HUDEP-2 (cell line): ENCODE data around the gene CNNM4.
"Not testable (repeated sequence)": the region's sequence is repeated elsewhere in the genome, so short reads cannot be mapped to it uniquely, and the experiment has no call there.

ENCODE experiments used
- DNase-seq, 76 experiments: peaks; one replicate each; lab custom pipeline; 2025; ENCODE audit not compliant: unreplicated experiment in 76 of 76; lab: John Stamatoyannopoulos, UW

Gene CNNM4

GRCh38 chr2:96788442-96789244, 27.9 kb downstream of the CNNM4 start:
- no peak for DNase-seq

GRCh38 chr2:96789245-96789617, 28.5 kb downstream of the CNNM4 start:
- no peak for DNase-seq

DNA sequence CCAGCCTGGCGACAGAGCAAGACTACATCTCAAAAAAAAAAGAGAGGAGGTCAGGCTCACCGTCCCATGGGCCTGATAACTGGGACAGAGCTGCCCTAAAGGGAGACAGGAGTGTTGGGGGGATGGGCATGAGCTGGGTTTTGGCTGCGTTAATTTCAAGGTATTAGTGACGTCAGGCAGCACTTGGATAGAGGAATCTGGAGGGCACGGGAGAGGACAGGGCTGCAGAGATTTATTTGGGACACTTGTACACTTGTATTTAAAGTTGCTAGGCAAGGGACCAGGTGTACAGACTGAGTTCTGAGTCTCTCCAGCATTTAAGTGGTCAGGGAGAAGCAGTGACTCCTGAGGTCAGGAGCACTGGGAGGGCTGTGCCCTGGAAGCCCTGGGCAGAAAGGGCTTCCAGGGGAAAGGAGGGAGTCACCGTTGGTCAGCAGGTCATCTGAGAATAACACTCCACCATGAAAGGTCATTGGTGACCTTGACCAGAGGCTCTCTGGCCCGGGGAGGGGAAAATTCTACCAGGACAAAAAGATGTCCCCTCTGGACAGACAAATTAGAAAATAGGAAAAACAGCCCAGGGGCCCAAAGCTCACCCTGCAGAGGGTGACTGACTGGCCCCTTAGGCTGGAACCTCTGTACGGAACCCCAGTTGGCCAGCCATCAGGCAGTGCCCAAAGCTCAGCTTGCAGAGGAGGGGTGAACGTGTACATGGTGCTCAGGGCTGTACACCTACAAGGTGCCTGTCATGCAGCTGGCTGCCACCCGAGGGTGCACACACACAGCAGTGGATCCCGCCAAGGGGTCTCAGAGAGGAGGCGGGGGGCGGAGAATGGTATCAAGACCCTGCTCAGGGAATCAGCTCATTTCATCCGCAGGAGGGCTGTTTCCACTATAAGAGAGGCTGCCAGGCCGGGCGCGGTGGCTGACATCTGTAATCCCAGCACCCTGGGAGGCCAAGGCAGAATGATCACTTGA, 32.4 kb downstream of the CNNM4 start:
- no peak for DNase-seq

- no peak for DNase-seq
These were observed 34.4 kb downstream of the CNNM4 start for GRCh38 chr2:96795076-96795475.

DNA sequence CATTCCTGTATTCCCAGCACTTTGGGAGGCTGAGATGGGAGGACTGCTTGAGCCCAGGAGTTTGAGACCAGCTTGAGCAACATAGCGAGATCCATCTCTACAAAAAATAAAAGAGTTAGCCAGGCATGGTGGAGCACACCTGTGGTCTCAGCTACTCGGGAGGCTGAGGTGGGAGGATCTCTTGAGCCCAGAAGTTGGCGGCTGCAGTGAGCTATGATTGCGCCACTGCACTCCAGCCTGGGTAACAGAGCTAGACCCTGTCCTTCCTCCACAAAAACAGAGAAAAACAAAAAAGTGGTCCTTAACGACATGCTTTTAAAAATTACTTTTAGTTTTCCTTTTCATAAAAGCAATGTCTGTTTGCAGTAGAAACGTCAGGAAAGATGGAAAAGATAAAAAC, 35.8 kb downstream of the CNNM4 start:
- DNase-seq: not testable (repeated sequence)

DNA sequence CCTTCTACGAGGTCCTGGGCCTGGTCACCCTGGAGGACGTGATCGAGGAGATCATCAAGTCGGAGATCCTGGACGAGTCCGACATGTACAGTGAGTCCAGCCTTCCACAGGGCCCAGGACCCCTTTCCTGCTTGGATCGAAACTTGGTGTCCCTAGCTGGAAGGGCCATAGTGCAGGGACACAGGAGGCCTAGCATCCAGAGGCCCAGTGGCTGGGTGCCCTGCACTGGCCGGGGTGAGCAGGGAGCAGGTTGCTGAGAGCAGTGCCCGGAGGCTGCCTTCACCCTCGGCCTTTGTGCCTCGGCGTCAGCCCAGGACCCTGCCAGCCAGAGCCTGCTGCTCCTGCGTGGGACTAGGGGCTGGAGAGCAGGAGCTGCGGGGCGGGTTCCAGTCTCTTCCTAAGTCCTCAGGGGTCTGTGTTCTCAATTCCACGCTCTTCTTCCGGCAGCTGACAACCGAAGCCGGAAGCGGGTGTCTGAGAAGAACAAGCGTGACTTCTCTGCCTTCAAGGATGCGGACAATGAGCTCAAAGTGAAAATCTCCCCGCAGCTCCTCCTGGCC, 36.4 kb downstream of the CNNM4 start:
- DNase-seq: no peak

- no peak for DNase-seq
These were observed 38.3 kb downstream of the CNNM4 start for GRCh38 chr2:96798733-96799622.

GRCh38 chr2:96799623-96799935, 38.9 kb downstream of the CNNM4 start:
- DNase-seq: no peak

GRCh38 chr2:96800061-96801004, 39.6 kb downstream of the CNNM4 start:
- DNase-seq: no peak

GRCh38 chr2:96801005-96801785, 40.5 kb downstream of the CNNM4 start:
- peak in 39 of 76 experiments; percentile 2 to 60 (median 34) for DNase-seq

- no peak for DNase-seq
These were observed 41.3 kb downstream of the CNNM4 start for GRCh38 chr2:96801786-96802595.

- no peak for DNase-seq
These were observed 42.0 kb downstream of the CNNM4 start for GRCh38 chr2:96802721-96803120.

DNA sequence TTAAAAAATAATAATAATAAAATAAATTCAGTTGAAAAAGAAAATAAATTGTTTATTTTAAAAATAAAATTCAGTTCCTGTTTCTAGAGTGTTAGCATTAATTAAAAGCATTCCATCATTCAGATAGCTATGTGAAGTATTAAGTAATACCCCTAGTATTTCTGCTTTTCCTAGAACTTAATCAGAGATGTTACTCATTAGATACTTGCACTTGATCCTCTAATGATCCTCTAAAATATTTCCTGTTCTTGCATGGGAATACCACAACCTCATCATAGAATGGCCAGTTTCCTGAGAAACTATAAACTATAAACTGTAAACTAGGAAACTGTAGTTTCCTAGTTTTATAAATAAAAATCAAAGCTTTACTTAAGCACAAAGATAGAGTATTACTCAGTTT, 44.3 kb downstream of the CNNM4 start:
- DNase-seq: no peak

DNA sequence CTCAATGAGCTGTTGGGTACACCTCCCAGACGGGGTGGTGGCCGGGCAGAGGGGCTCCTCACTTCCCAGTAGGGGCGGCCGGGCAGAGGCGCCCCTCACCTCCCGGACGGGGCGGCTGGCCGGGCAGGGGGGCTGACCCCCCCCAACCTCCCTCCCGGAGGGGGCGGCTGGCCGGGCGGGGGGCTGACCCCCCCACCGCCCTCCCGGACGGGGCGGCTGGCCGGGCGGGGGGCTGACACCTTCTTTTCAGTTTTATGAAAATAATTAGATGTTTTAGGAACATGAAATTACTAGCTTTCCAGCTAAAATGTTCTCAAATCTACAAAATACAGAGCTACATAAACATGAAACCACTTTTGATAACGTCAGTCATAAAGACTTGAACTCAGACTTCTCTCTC, 45.2 kb downstream of the CNNM4 start:
- not testable (repeated sequence) for DNase-seq

- no peak for DNase-seq
These were observed 45.9 kb downstream of the CNNM4 start for GRCh38 chr2:96806468-96807126.

DNA sequence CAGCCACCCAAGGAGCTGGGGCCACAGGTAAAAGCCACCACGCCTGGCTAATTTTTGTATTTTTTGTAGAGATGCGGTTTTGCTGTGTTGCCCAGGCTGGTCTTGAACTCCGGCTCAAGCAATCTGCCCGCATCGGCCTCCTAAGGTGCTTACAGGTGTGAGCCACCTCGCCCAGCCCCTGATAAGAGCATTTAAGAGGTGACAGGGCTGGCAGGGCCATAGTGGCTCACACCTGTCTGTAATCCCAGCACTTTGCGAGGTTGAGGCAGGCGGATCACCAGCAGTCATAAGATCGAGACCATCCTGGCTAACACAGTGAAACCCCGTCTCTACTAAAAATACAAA, 46.4 kb downstream of the CNNM4 start:
- DNase-seq: no peak

GRCh38 chr2:96808176-96808837, 47.6 kb downstream of the CNNM4 start:
- no peak for DNase-seq
